Activated CD4-positive, alpha-beta T cell treated with anti-CD3 and anti-CD28 coated beads, Interleukin-2, amount 10 ng/mL, durations not matched to agents 24 days and 14 days (primary cell): ENCODE results near the gene NRTN. TPM values are rescaled to one million over a fixed set of nuclear protein-coding genes. Genes with fewer than 3 reads are reported as not detected.
A peak's percentile ranks its signal among the peaks of the same experiment; 100 is the strongest.

Source experiments
- DNase-seq: peaks from one replicate; pipeline ENCODE4 v3.0.0; 2022
- H3K27ac Mint-ChIP-seq: one replicate; pipeline ENCODE4 v1.8.0; 2022; ENCODE audit warnings: mild to moderate bottlenecking, mixed read lengths
- H3K27me3 Mint-ChIP-seq: one replicate; pipeline ENCODE4 v1.8.0; 2022; ENCODE audit warnings: mixed read lengths
- H3K36me3 Mint-ChIP-seq: one replicate; pipeline ENCODE4 v1.8.0; 2022; ENCODE audit warnings: low read depth, mild to moderate bottlenecking, mixed read lengths
- H3K4me1 Mint-ChIP-seq: one replicate; pipeline ENCODE4 v1.8.0; 2021; ENCODE audit warnings: mixed read lengths
- H3K4me3 Mint-ChIP-seq: one replicate; pipeline ENCODE4 v1.8.0; 2022; ENCODE audit warnings: mild to moderate bottlenecking, moderate library complexity, mixed read lengths
- H3K9me3 Mint-ChIP-seq: one replicate; pipeline ENCODE4 v1.8.0; 2021; ENCODE audit warnings: mixed read lengths
- intact Hi-C: fragments of 100-400 bp; cut with micrococcal nuclease; formaldehyde crosslinking; loops from one replicate; pipeline ENCODE4 v1.15.1; 2023
- total RNA-seq: library from RNA; stranded (reverse); gene quantifications from 2 replicates; pipeline ENCODE4 v1.2.3, GENCODE V29; 2022

The NRTN gene
- total RNA-seq, 1 donor from 2014 or later: 0.61 TPM

- H3K4me3 Mint-ChIP-seq: no peak overlapping the region
- DNase-seq: peak; percentile 55
- H3K9me3 Mint-ChIP-seq: no peaks in the 10 kb centered on the region
- intact Hi-C loops: loop anchor here (5.0 kb wide), 1 partner anchor 178 kb away; the partner anchor contains the start of gene RANBP3
- no peak overlapping the region for H3K27ac Mint-ChIP-seq
- H3K4me1 Mint-ChIP-seq: peaks cover 17% of the 10 kb centered on the region
- H3K36me3 Mint-ChIP-seq: no peaks in the 10 kb centered on the region
- H3K27me3 Mint-ChIP-seq: peaks cover 24% of the 10 kb centered on the region
Measured at GRCh38 chr19:5799247-5800241, 5.3 kb upstream of the NRTN start.

- intact Hi-C loops: loop anchor here (5.0 kb wide), 1 partner anchor 177 kb away; the partner anchor contains the start of gene RANBP3
- Mint-ChIP-seq H3K4me1 (peaks cover 18% of the 10 kb centered on the region), H3K4me3 (no peak overlapping the region), H3K36me3 (no peaks in the 10 kb centered on the region), H3K27me3 (peaks cover 27% of the 10 kb centered on the region), H3K9me3 (no peaks in the 10 kb centered on the region), H3K27ac (no peak overlapping the region)
- DNase-seq: peak; percentile 53
Measured at GRCh38 chr19:5800361-5801270, 4.3 kb upstream of the NRTN start.

DNA sequence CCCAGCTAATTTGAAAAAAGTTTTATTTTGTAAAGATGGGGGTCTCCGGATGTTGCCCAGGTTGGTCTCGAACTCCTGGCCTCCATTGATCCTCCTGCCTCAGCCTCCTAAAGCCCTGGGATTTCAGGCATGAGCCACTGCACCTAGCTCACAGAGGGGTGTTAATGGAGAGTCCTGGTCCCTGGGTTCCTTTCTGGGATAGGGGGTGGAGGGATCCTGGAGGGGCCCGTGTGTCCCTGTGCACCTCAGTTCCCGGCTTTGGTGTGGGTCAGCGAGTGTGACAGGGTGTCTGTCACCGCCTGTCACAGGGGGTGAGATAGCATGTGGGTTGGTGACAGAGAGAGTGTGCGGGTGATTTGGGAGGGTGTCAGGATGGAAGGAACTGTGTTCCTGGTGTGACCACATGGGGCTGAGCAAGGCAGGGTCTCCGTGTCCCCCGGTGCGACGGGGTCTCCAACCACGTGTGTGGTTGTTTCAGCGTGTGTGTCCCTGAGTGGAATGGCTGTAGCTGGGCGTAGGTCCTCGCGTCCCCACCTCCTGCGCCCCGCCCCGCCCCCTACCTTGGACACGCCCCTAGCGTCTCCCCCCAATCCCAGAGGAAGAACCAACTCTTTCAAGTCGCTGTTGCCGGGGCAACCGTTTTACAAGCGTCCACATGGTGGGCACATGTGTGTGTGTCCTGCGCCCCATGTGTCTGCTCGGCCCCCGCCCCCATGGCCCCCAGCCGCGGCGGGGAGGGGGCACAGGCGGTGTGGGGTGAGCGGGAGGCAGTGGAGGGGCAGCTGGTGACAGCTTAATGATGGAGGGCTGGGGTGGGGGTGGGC is 2.9 kb upstream of the NRTN start:
- DNase-seq: peak; percentile 62
- Mint-ChIP-seq H3K4me1 (peaks cover 18% of the 10 kb centered on the region), H3K27ac (peak overlapping the region; percentile 66), H3K27me3 (peaks cover 39% of the 10 kb centered on the region), H3K4me3 (peak overlapping the region; percentile 59), H3K36me3 (no peaks in the 10 kb centered on the region), H3K9me3 (no peaks in the 10 kb centered on the region)
- intact Hi-C loops: loop anchor here (5.0 kb wide), 1 partner anchor 175 kb away; the partner anchor contains the start of gene RANBP3

- H3K9me3 Mint-ChIP-seq: no peaks in the 10 kb centered on the region
Measured at GRCh38 chr19:5803441-5803751, 1.5 kb upstream of the NRTN start.

GRCh38 chr19:5803752-5804515 is 933 bp upstream of the NRTN start:
- Mint-ChIP-seq H3K9me3 (no peaks in the 10 kb centered on the region), H3K27me3 (peaks cover 41% of the 10 kb centered on the region), H3K4me1 (peaks cover 18% of the 10 kb centered on the region), H3K4me3 (peak overlapping the region; percentile 81), H3K36me3 (no peaks in the 10 kb centered on the region), H3K27ac (peak overlapping the region; percentile 70)
- intact Hi-C loops: loop anchor here (1.0 to 5.0 kb wide), 4 partner anchors 13 to 218 kb away; partner anchors contain the start of genes DUS3L and RANBP3
- DNase-seq: peak; percentile 99

More at GRCh38 chr19:5803441-5803751, 1.5 kb upstream of the NRTN start:
- intact Hi-C loops: loop anchor here (5.0 kb wide), 1 partner anchor 174 kb away; the partner anchor contains the start of gene RANBP3
- Mint-ChIP-seq H3K27ac (no peak overlapping the region), H3K4me3 (peak overlapping the region; percentile 81), H3K36me3 (no peaks in the 10 kb centered on the region), H3K27me3 (peaks cover 44% of the 10 kb centered on the region), H3K4me1 (peaks cover 18% of the 10 kb centered on the region)
- no peak for DNase-seq

DNA sequence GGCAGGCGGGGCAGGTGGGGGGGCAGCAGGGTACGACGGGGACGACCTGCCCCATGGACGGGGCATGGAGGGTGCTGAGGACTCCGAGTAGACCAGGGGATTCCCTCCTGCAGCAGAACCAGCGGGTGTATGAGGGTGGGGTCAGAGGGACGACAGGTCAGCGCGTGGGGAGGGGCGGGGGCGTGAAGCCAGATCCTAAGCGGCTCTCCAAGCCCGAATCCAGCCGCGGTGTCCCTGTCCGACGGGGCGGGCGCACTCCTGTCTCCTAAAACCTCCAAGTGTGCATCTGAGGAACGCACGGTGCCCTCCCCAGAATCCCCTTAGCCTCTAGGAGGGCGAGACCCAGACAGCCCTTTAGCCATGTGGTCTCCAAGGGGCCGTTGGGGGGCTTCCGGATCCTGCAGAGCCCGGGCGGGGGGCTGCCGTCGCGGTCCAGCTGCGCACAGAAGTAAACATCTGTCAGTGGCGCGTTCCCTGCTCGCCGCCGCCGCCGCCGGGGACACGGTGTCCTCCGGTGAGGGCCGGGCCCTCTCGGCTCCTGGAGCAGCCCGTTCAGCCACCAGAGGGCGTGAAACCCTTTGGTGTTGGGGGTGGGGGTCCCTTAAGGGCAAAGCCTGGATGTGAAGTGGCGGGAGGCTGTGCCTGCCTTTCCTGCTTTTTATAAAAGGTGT is 730 bp downstream of the NRTN start:
- intact Hi-C loops: loop anchor here (2.0 kb wide), 1 partner anchor 23 kb away; no protein-coding TSS in a partner anchor
- peak; percentile 87 for DNase-seq
- H3K9me3 Mint-ChIP-seq: no peaks in the 10 kb centered on the region
- peaks cover 36% of the 10 kb centered on the region for H3K27me3 Mint-ChIP-seq
- no peaks in the 10 kb centered on the region for H3K36me3 Mint-ChIP-seq
- H3K4me3 Mint-ChIP-seq: peak overlapping the region; percentile 35
- H3K27ac Mint-ChIP-seq: no peak overlapping the region
- peaks cover 16% of the 10 kb centered on the region for H3K4me1 Mint-ChIP-seq

- H3K36me3 Mint-ChIP-seq: no peaks in the 10 kb centered on the region
- intact Hi-C loops: no loop called here
- H3K27me3 Mint-ChIP-seq: peaks cover 36% of the 10 kb centered on the region
- no peak overlapping the region for H3K27ac Mint-ChIP-seq
- peaks cover 16% of the 10 kb centered on the region for H3K4me1 Mint-ChIP-seq
- DNase-seq: no peak
- H3K9me3 Mint-ChIP-seq: no peaks in the 10 kb centered on the region
- H3K4me3 Mint-ChIP-seq: no peak overlapping the region
Measured at GRCh38 chr19:5806133-5806489, 1.2 kb downstream of the NRTN start.

- no peaks in the 10 kb centered on the region for H3K36me3 Mint-ChIP-seq
- DNase-seq: peak; percentile 57
- peaks cover 14% of the 10 kb centered on the region for H3K4me1 Mint-ChIP-seq
- no peaks in the 10 kb centered on the region for H3K9me3 Mint-ChIP-seq
- H3K27ac Mint-ChIP-seq: no peak overlapping the region
- H3K27me3 Mint-ChIP-seq: peaks cover 32% of the 10 kb centered on the region
- no peak overlapping the region for H3K4me3 Mint-ChIP-seq
- intact Hi-C loops: no loop called here
Measured at GRCh38 chr19:5806905-5807304, 2.0 kb downstream of the NRTN start.

DNA sequence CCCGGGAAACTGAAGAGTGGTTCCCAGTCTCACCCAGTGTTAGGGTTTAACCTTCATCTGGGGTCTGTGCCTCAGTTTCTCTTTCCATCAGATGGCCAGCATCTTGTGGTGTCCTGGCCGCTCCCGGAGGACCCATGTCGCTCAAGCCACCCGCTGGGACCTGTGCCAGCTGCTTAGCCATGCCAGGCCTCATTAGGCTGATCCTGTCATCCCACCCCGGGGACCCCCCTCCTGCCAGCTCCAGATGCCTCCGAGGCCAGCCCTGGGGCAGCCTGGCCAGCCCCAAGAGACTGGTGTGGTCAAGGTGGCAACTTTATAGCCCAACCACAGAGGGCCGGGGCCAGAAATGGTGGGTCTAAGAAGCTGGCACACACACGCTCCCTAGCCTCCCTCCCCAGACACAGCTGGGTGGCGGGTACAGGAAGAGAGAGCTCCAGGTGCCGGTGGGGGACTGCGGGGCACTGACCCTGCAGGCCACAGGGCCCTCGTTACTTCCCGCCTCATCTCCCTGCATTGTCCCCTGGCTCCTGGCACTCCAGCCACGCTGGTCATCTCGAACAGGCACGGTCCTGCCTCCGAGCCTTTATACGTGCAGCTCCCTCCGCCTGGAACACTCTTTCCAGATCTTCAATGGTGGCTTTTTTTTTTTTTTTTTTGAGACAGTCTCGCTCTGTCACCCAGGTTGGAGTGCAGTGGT is 3.4 kb downstream of the NRTN start:
- peak; percentile 53 for DNase-seq
- H3K4me3 Mint-ChIP-seq: no peak overlapping the region
- no peaks in the 10 kb centered on the region for H3K9me3 Mint-ChIP-seq
- intact Hi-C loops: no loop called here
- H3K36me3 Mint-ChIP-seq: no peaks in the 10 kb centered on the region
- H3K27ac Mint-ChIP-seq: no peak overlapping the region
- H3K27me3 Mint-ChIP-seq: peaks cover 26% of the 10 kb centered on the region
- H3K4me1 Mint-ChIP-seq: peaks cover 9% of the 10 kb centered on the region

- intact Hi-C loops: no loop called here
- Mint-ChIP-seq H3K27ac (no peak overlapping the region), H3K36me3 (no peaks in the 10 kb centered on the region), H3K4me3 (no peak overlapping the region), H3K9me3 (no peaks in the 10 kb centered on the region), H3K27me3 (peaks cover 25% of the 10 kb centered on the region), H3K4me1 (peaks cover 6% of the 10 kb centered on the region)
- DNase-seq: no peak
Measured at GRCh38 chr19:5809053-5809452, 4.2 kb downstream of the NRTN start.

GRCh38 chr19:5809469-5809868 is 4.6 kb downstream of the NRTN start:
- intact Hi-C loops: no loop called here
- no peaks in the 10 kb centered on the region for H3K36me3 Mint-ChIP-seq

GRCh38 chr19:5811117-5811516 is 6.2 kb downstream of the NRTN start:
- Mint-ChIP-seq H3K4me1 (no peaks in the 10 kb centered on the region), H3K9me3 (no peaks in the 10 kb centered on the region), H3K27me3 (peaks cover 15% of the 10 kb centered on the region), H3K4me3 (no peak overlapping the region), H3K36me3 (no peaks in the 10 kb centered on the region), H3K27ac (no peak overlapping the region)
- no peak for DNase-seq
- intact Hi-C loops: no loop called here

More at GRCh38 chr19:5809469-5809868, 4.6 kb downstream of the NRTN start:
- Mint-ChIP-seq H3K27ac (no peak overlapping the region), H3K4me3 (no peak overlapping the region), H3K27me3 (peaks cover 21% of the 10 kb centered on the region), H3K4me1 (peaks cover 2% of the 10 kb centered on the region), H3K9me3 (no peaks in the 10 kb centered on the region)
- DNase-seq: no peak
